HG02623 (cell line): Measurements from ENCODE around the gene COG2.
"Not testable (repeated sequence)": the region's sequence is repeated elsewhere in the genome, so short reads cannot be mapped to it uniquely, and the experiment has no call there.

Experiments
- ATAC-seq: cut with Tn5 transposase; IDR thresholded peaks from one replicate; pipeline ENCODE4 v1.9.1; 2021; ENCODE audit warnings: moderate library complexity; ENCODE audit not compliant: unreplicated experiment

Gene COG2

DNA sequence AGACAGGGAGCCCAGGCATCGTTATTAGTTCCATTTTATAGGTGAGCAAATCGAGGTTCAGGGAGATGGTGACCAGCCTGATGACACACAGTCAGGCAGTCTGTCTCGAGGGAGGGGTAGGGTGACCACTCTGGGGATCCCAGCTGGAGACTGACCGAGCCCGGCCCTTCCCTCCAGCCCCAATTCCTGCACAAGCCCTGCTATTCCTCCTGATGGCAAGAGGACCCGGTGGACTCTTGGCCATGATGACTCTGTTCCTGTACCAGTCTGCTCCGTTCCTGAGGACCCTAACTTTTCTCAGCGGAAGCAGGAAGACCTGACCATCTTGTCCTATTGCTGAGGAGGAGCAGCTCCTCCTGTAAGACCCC is 71.2 kb downstream of the COG2 start:
- ATAC-seq: no peak

DNA sequence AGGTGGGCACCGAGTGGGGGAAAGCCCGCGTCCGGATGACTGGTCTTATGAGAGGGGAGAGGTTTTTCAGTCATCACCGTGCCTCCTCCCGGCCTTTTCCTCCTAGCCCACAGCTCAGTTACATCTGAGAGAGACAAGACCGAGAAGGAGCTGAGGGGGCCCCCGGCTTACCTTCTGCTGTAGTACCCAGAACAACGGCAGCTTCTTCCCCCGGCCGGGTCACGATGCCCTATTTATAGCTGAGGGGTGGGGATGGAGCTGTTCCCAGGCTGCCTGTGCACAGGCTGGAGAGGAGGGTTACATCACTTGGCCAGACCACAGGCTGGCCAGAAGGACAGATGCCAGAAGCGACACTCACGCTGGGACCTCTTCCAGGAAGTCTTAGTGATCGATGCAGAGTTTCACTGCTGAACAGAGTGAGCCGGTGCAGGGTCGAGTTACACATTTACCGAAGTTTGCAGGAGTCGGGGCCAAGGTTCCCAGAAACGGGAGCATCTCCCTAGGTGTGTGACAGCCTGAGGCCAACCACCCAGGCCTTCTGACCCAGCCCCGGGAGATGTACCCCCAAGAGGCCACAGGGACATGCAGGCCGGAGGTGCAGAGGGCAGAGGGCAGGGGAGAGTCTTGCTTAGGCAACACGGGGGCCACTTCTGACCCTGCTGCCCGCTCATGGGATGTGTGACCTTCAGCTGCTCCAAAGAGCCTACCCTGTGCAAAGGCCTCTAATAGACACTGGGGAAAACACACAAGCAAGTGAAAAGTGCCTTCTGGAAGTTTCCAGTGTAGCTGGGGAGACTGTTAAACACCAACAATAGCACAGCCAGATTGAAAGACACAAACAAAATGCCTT is 71.9 kb downstream of the COG2 start, which contains the start of gene AGT:
Gene AGT (minus strand): TSS at position 208 of the 850 bp plus-strand sequence. CDS start 3,299 bp downstream, outside the sequence.
- no peak for ATAC-seq

DNA sequence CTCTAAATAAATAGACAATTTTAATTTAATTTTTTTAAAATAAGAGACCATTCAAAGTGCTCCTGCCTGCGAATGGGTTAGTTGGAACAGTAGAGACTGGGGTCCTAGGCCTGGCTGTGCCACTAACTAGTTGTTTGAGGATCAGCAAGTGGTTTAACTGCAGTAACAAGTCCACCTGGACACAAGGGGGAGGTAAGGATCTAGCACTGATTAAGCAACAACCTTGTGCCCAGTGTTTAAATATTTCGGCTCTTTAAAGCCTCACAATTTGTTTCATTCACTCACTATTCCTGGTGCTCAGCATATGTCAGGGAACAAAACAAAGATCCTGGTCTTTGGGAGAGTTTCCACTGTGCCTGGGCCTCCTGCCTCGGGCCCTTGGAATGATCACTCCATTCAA is 73.2 kb downstream of the COG2 start:
- no peak for ATAC-seq

DNA sequence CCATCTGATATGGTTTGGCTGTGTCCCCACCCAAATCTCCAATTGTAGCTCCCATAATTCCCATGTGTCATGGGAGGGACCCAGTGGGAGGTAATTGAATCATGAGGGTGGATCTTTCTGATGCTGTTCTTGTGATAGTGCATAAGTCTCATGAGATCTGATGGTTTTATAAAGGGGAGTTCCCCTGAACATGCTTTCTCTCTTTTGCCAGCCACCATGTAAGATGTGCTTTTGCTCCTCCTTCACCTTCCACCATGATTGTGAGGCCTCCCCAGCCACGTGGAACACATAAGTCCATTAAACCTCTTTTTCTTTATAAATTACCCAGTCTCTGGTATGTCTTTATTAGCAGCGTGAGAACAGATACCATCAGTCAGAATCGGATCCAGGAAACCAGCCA is 74.2 kb downstream of the COG2 start:
- not testable (repeated sequence) for ATAC-seq

DNA sequence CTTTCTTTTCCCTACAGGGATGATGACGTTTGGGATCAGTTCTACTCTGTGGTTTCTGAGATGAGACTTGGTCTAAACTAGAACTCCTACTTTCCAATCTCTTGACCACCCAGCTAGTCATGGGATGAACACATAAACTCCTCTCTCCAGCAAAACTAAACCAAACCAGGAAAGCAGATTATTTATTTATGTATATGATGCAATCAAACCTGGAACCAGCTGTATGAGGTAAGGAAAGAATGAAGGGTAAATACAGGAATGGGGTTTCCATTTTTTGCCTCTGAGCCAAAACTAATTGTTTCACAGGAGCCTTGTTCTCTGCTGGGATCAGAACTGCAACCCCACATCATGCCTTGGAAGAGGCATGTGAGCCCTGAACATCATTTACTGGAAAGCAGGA is 75.0 kb downstream of the COG2 start:
- no peak for ATAC-seq

DNA sequence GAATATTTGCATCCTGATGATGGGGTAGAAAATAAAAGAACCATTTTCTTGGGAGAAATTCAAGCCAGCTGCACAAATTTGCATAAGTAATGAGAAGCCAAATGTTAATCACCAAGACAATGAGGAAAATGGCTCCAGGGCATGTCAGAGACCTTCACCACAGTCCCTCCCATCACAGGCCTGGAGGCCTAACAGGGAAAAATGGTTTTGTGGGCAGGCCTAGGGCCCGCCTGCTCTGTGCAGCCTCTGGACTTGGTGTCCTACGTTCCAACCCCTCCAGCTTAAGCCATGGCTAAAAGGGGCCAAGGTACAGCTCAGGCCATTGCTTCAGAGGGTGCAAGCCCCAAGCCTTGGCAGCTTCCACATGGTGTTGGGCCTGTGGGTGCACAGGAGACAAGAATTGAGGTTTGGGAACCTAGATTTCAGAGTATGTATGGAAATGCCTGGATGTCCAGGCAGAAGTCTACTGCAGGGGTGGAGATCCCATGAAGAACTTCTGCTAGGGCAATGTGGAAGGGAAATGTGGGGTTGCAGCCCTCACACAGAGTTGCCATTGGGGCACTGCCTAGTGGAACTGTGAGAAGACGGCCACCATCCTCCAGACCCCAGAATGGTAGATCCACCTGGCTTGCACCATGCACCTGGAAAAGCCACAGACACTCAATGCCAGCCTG is 79.7 kb downstream of the COG2 start:
- ATAC-seq: not testable (repeated sequence)

DNA sequence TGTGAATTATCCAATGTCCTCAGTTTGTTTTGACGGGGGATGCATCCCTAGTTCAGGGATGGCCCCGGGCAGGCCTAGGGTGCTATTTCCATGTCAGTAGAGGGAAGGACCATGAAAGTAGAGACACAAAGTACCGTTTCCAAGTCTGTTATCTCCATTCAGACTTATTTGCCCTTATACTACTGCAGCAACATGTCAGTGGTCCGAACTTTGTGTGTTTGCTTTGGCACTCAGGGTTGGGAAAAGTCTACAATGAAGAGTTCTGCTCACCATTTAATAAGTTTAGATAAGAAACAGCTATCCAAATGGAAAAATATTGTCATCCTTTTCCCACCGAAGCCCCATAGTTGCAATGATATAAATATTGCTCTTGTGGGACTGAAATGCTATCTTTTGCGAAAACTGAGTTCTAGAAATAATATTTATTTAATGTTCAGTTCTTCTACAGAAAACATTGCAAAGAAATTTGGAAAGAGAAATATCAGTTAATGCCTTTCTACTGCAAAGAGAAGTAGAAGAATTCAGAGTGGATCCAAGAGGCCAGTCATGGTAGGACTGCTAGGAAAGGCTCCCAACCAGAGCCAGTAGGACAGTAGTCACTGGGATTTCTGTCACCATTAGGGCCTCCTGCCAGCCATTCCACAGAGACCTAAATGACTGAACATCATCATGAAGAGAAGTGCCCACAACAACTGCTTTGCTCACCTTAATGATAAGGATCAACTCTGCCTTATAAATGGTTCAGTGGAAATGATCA is 83.2 kb downstream of the COG2 start:
- no peak for ATAC-seq

DNA sequence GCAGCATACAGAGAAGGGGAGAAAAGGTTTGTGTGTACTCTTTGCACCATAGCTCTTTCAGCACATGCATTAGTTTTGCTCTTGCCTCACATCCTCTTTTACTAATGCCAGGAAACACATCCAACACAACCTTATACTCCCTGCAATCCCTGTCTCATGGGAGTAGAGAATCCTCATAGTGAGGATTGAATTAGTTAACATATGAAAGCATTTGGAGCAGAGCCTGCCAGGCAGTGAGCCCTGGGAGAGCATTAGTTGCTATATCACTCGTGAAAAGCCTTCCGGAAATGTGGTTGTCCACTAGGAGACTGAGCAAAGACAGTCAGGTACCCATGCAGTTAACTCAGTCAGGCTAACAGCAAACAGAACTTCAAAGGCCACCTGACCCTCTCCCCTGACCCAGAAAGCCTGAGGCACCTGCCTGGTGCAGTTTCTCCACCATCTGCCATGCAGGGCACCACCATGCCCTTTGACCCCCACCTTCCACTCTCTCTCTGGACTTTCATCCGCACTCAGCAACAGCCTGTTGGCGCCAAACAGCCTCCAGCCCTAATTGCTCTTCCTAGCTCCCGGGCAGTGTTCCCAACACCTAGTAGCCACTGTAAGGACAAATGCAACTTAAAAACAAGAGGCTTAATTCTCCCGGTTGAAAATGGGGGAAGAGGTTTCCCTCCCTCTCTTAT is 86.6 kb downstream of the COG2 start:
- ATAC-seq: no peak

DNA sequence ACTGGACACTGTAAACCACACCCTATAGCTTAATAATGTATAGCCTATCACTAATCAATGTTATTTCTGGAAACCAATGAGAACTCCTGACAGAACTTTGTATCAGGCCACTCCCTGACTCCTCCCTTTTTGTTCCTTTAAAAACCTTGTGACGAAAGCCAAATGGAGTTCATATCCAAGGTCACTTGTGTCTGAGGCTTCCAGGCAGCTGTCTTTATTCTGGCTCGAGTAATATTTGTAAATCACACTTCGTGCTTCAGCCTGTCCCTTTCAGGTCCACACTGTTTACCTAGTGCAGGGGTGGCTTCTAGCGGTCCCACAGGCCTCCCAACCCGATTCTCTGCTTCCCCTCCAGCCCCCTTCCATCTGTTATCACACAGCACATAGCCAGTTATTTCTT is 88.7 kb downstream of the COG2 start:
- ATAC-seq: no peak

DNA sequence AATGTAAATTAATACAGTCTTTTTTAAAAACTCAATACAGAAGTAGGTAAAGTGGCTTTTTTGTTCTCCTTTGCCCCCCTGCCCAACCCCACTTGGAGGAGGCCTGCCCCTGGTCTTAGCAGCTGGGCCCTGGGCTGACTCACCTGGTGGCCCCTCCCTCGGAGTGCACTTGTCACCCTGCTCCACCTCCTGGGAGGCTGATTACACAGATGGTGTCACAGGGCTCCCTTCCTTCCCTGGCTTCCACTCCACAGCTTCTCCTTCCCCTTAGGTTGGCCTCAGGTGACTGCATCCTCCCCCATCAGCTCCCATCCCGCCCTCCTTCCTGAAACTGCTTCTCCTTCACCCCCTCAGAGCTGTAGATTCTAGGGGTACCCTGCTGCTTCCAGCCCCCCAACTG is 93.2 kb downstream of the COG2 start:
- ATAC-seq: no peak

DNA sequence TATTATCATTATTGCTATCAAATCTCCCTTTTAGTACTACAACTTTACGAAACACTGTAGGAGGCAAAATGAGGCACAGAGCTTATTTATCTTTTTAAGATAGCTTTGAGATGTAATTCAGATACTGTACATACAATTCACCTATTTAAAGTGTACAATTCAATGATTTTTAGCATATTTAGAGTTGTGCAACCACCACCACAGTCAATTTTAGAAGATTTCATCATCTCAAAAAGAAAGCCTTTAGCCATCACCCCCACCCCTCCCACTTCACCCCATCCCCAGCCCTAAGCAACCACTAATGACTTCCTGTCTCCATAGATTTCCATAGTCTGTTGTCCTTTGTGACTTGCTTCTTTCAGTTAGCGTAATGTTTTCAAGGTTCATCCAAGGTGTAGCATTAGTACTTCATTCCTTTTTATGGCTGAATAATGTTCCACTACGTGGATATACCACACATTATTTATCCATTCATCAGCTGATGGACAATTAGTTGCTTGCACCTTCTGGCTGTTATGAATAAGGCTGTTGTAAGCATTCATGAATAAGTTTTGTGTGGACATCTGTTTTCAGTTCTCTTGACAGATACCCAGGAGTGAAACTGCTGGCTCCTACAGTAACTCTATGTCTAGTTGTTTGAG is 95.5 kb downstream of the COG2 start:
- no peak for ATAC-seq

DNA sequence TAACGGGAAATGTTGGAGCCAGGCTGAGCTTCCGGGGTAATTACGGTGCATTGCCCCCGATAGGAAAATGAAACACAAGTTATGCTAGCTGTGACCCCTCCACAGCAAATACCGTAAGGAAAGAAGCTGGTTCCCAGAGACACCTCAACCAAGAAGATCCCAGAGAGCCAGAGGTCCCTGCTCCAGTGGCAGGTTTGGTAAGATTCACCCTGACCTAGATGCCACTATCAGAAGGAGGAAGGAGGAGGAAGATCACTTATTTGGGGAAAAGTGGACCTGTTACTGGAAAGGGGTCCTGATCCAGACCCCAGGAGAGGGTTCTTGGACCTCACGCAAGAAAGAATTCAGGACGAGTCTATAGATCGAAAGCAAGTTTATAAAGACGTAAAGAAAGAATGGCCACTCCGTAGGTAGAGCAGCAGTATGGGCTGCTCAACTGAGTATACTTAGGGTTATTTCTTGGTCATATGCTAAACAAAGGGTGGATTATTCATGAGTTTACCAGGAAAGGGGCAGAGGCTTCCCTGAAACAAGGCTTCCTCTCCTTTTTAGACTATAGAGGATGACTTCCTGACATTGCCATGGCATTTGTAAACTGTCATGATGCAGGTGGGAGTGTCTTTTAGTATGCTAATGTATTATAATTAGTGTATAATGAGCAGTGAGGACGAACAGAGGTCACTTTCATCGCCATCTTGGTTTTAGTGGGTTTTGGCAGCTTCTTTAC is 97.4 kb downstream of the COG2 start:
- no peak for ATAC-seq
